ENCODE data around the gene NT5DC2. TPM values are rescaled to one million over a fixed set of nuclear protein-coding genes. Genes with fewer than 3 reads are reported as not detected.
A peak's percentile ranks its signal among the peaks of the same experiment; 100 is the strongest.

The NT5DC2 gene
- total RNA-seq, 1 donor from 2014 or later, result 189 TPM

DNA sequence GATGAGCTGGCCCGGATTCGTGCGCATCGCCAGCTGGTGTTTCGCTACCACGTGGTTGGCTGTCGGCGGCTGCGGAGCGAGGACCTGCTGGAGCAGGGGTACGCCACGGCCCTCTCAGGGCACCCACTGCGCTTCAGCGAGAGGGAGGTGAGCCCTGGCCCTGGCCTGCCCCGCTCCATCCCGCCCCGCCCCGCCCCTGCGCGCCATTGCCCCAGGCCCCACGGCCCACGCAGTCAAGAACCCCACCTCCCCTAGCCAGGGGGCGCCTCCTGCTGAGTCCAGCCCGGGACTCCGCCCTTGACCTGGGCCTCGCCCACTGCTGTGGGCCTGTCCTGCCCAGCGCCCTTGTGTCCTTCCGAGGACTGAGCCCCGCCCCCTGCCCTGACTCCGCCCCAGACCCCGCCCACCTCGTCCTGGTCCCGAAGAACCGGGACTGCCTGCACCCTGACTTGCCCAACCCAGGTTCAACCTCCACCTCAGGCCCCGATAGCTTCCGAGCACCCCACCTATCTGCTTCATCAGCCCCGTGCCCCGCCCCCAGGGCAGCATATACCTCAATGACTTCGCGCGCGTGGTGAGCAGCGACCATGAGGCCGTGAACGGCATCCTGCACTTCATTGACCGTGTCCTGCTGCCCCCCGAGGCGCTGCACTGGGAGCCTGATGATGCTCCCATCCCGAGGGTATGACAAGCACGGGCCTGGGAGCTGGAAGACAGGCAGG, 14.8 kb downstream of the NT5DC2 start:
- H3K9me3 ChIP-seq (ENCODE audit: insufficient read depth, low read depth, low read length), result no peaks in the 10 kb centered on the region
- no peak overlapping the region for H3K4me2 ChIP-seq (ENCODE audit: low read length)
- no peak overlapping the region for H3K9ac ChIP-seq (ENCODE audit: low read length)
- H3K27ac Mint-ChIP-seq (ENCODE audit: unreplicated experiment), result no peak overlapping the region
- H3K27ac ChIP-seq (ENCODE audit: low read depth, low read length), result no peak overlapping the region
- DNase-seq (ENCODE audit: low read depth), result no peak
- H3K36me3 ChIP-seq (ENCODE audit: insufficient read depth, low read length), result no peaks in the 10 kb centered on the region
- no peaks in the 10 kb centered on the region for H3K27me3 ChIP-seq (ENCODE audit: insufficient read depth, low read length)
- no peak for TF ChIP-seq EZH2 (IDR thresholded peaks at IDR 0.05; ENCODE audit: insufficient read depth, low read length)
- no peak for TF ChIP-seq CTCF (IDR thresholded peaks at IDR 0.05; ENCODE audit: insufficient read depth, low read depth, low read length)
- H3K4me3 Mint-ChIP-seq (ENCODE audit: unreplicated experiment), result no peak overlapping the region
- H3K4me3 ChIP-seq (ENCODE audit: insufficient read depth, low read depth, low read length), result no peak overlapping the region
- FAIRE-seq, result no peak
- H2AFZ ChIP-seq (ENCODE audit: low read depth, low read length), result peak overlapping the region; percentile 41
- peaks cover 26% of the 10 kb centered on the region for H3K27me3 Mint-ChIP-seq (ENCODE audit: low read depth, unreplicated experiment)
- H4K20me1 ChIP-seq (ENCODE audit: insufficient read depth, low read length), result peaks cover 8% of the 10 kb centered on the region
- no peaks in the 10 kb centered on the region for H3K9me3 Mint-ChIP-seq (ENCODE audit: unreplicated experiment)
- no peaks in the 10 kb centered on the region for H3K4me1 ChIP-seq (ENCODE audit: insufficient read depth, low read length)
- H3K4me1 Mint-ChIP-seq (ENCODE audit: low read depth, unreplicated experiment), result no peaks in the 10 kb centered on the region
- H3K36me3 Mint-ChIP-seq (ENCODE audit: low read depth, unreplicated experiment), result peaks cover 2% of the 10 kb centered on the region
- H3K79me2 ChIP-seq (ENCODE audit: insufficient read depth, low read length), result no peaks in the 10 kb centered on the region

DNA sequence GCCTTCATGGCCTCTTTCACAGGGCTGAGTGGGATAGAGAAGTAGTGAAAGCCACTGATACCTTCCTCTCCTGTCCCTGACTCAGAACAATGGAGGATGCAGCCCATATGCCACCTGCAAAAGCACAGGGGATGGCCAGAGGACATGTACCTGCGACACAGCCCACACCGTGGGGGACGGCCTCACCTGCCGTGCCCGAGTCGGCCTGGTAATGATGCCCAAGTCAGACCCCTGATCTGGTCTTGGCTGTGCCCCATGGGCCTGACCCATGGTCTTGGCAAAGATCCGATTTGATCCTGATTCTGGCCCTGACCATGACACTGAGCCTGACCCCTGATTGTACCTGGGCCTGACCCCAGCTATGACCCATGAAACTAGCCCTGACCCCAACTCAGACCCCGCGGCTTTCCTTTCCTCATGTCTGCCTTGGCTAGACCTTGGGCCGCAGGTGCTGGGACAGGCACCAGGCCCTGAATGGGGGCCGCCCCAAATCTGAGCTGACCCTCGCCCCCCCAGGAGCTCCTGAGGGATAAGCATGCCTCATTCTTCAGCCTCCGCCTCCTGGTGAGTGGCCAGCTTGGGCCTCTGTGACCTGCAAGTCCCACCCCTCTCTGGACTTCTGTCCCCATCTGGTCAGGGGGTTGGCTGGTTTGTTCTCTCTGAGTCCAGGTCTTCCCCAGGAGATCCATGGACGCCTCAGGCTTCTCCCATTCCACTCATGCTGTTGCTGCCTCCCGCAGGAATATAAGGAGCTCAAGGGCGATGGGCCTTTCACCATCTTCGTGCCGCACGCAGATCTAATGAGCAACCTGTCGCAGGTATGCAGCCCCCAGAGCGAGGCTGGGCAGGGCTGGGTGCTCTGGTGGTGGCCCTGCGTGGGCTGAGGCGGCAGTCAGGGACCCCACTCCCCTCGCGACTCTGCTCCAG, 15.6 kb downstream of the NT5DC2 start:
- no peak overlapping the region for H3K27ac Mint-ChIP-seq (ENCODE audit: unreplicated experiment)
- Histone ChIP-seq H2AFZ (ENCODE audit: low read depth, low read length) (peak overlapping the region; percentile 41), H3K9ac (ENCODE audit: low read length) (no peak overlapping the region), H3K36me3 (ENCODE audit: insufficient read depth, low read length) (no peaks in the 10 kb centered on the region), H3K27me3 (ENCODE audit: insufficient read depth, low read length) (no peaks in the 10 kb centered on the region), H4K20me1 (ENCODE audit: insufficient read depth, low read length) (no peaks in the 10 kb centered on the region), H3K4me3 (ENCODE audit: insufficient read depth, low read depth, low read length) (no peak overlapping the region), H3K4me2 (ENCODE audit: low read length) (no peak overlapping the region), H3K79me2 (ENCODE audit: insufficient read depth, low read length) (no peaks in the 10 kb centered on the region), H3K27ac (ENCODE audit: low read depth, low read length) (no peak overlapping the region), H3K4me1 (ENCODE audit: insufficient read depth, low read length) (no peaks in the 10 kb centered on the region), H3K9me3 (ENCODE audit: insufficient read depth, low read depth, low read length) (no peaks in the 10 kb centered on the region)
- peaks cover 30% of the 10 kb centered on the region for H3K27me3 Mint-ChIP-seq (ENCODE audit: low read depth, unreplicated experiment)
- H3K4me1 Mint-ChIP-seq (ENCODE audit: low read depth, unreplicated experiment), result no peaks in the 10 kb centered on the region
- TF ChIP-seq CTCF (IDR thresholded peaks at IDR 0.05; ENCODE audit: insufficient read depth, low read depth, low read length), result no peak
- no peak for TF ChIP-seq EZH2 (IDR thresholded peaks at IDR 0.05; ENCODE audit: insufficient read depth, low read length)
- no peaks in the 10 kb centered on the region for H3K36me3 Mint-ChIP-seq (ENCODE audit: low read depth, unreplicated experiment)
- DNase-seq (ENCODE audit: low read depth), result no peak
- no peak for FAIRE-seq
- H3K4me3 Mint-ChIP-seq (ENCODE audit: unreplicated experiment), result no peak overlapping the region
- no peaks in the 10 kb centered on the region for H3K9me3 Mint-ChIP-seq (ENCODE audit: unreplicated experiment)

All from astrocyte (in vitro differentiated cells and primary cell).